Stimulated activated CD4-positive, alpha-beta T cell treated with anti-CD3 and anti-CD28 coated beads, TNF-alpha, amount 100 ng/mL, for 24 hours (primary cell): Measurements from ENCODE around the gene ZNF750.
"Not testable (repeated sequence)": the region's sequence is repeated elsewhere in the genome, so short reads cannot be mapped to it uniquely, and the experiment has no call there.

Experiments used
- DNase-seq, 3 experiments: peaks; one replicate each; pipeline ENCODE4 v3.0.0-alpha.2; 2020; ENCODE audit warnings: low read depth in 3 of 3

Gene ZNF750

DNA sequence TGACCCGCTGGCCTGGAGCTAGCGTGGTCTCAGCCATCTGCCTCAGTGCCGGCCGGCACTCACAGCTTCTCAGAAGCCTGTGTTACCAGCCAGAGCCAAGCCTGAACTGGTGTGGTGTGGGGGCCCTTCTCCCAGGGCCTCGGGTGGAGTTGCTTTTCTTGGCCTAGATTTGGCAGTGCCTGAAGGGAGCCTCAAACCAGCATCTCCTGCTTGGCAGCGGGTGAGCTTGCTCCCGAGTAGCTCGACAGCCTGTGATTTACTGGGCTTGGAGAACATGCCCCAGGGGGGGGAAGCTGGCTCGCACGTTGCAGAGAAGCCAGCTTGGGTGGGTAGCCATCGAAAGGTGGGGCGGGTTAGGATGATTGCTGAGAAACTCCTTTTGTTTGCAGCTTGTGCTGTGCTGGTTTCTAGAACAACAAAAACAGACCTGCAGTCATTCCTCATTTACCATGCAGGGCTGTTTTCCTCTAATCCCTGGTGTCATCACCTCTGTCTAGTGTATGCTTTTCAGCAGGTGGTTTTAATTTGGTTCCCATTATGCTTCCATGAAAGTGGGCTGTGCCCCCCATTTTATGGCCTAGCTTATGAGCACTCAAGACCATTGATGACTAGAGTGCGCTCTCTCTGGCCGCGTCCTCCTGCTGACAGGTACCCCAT lies 45.7 kb downstream of the ZNF750 start:
- no peak for DNase-seq

DNA sequence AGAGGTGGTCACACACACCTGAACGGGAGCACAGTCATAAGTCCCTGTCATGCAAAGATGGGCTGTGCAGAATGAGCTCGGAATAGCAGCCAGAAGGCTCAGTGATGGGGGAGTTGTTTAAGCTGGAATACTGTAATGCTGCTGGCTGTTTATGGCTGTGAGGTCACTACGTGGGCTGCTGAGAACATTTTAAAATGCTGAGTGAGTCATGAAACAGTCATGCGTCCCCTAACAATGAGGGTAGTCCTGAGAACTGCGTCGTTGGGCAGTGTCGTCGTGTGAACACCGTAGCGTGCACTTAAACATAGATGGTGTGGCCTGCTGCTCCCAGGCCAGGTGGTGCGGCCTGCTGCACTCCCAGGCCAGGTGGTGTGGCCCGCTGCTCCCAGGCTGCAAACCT lies 48.3 kb downstream of the ZNF750 start:
- DNase-seq: no peak

GRCh38 chr17:82790391-82790790 lies 49.4 kb downstream of the ZNF750 start:
- no peak for DNase-seq

GRCh38 chr17:82789806-82790205 lies 50.0 kb downstream of the ZNF750 start:
- no peak for DNase-seq

- no peak for DNase-seq
Measured at GRCh38 chr17:82789051-82789592, 50.7 kb downstream of the ZNF750 start.

DNA sequence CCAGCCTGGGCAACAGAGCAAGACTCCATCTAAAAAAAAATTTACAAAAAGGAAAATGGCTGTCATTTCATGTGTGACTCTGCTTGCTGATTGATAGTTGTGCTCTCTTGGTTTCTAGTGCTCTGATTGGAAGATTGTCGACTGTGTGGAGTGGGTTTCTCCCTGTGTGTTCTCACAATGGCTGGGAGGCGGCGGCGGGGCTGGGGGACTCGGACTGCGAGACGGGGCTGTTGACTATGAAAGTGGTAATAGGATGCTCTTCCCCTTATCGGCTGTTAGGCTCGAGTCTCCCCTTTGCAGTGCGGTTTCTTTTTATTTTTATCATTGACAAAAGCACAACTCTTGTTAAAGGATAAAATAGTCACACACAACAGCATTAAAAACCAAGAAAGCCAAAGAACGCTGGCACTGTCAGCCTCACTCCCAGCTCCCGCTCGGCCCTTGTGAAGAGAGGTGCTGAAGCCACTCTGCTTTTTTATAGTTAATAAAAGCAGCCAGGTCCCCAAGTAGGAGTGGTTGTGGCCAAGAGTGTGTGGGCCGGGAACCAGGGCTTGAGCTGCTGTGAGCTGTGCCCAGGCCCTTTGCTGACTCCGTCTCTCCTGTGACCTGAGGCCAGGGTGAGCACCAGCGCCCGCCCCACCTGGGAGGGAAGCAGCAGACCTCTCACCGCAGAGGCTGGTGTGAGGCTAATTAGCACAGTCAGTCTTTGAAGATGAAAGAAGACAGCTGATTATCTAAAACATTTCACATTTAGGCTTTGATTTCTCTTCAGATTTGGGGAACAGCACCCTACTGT lies 51.4 kb downstream of the ZNF750 start:
- no peak for DNase-seq

GRCh38 chr17:82787081-82787848 lies 52.6 kb downstream of the ZNF750 start:
- no peak for DNase-seq

GRCh38 chr17:82786427-82786826 lies 53.4 kb downstream of the ZNF750 start:
- no peak for DNase-seq

DNA sequence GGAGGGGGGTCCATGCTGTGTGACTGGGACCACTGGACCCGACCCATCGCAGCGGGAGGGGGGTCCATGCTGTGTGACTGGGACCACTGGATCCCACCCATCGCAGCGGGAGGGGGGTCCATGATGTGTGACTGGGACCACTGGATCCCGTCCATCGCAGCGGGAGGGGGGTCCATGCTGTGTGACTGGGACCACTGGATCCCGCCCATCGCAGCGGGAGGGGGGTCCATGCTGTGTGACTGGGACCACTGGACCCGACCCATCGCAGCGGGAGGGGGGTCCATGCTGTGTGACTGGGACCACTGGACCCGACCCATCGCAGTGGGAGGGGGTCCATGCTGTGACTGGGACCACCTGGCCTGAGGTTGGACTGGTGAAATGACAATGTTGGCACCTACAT lies 54.2 kb downstream of the ZNF750 start:
- DNase-seq: not testable (repeated sequence)

- no peak for DNase-seq
Measured at GRCh38 chr17:82783498-82783897, 56.3 kb downstream of the ZNF750 start.

- no peak for DNase-seq
Measured at GRCh38 chr17:82782657-82783207, 57.1 kb downstream of the ZNF750 start.

GRCh38 chr17:82781894-82782274 lies 57.9 kb downstream of the ZNF750 start:
- peak; percentile 55 to 75 (median 69) for DNase-seq

GRCh38 chr17:82780971-82781893 lies 58.6 kb downstream of the ZNF750 start:
- no peak for DNase-seq

DNA sequence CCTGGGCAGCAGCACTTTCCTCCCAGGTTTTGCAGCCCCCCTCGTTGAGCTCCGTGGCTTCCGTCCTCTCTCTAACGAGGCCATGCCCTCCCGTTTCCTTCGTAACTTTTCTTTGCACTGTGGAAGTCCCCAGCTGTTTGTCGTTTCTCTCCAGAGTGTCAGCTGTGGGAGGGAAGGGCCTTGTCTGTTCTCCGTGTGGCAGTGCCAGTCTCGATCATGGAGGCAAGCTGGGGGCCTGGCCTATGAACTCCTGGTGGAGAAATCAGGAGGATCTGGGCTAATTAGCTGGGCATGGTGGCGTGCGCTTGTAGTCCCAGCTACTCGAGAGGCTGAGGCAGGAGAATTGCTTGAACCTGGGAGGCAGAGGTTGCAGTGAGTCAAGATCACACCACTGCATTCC lies 59.6 kb downstream of the ZNF750 start:
- DNase-seq: no peak

DNA sequence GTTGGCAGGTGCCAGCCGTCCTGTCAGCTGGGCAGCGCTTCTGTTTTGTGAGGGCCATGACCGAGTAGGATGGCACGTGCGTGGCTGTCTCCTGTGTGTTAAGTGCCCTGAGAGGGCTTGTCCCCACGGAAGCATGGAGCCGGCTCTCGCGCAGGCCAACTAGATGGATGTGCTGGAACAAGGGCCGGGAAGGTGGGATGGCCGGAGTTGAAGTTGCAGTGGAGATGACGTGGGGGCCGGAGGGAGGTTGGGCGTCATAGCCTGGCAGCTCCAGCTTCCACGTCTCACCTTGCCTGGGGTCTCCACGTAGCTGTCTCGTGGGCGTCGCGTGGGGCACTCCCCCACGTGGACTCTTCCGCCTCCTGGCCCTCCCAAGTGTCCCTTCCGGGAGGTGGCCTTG lies 60.3 kb downstream of the ZNF750 start:
- no peak for DNase-seq
